ENCODE results near the gene TMEM151B. TPM values are rescaled to one million over a fixed set of nuclear protein-coding genes. Genes with fewer than 3 reads are reported as not detected.
A peak's percentile ranks its signal among the peaks of the same experiment; 100 is the strongest.

TMEM151B gene
- total and polyA plus RNA-seq, 2 of the 13 experiments (the other 11 are each of a cell fraction or from before 2014, with no cell fraction given), result not detected

GRCh38 chr6:44237021-44237812 is 33.0 kb upstream of the TMEM151B start (continued):
- TF ChIP-seq TIGD3 (CRISPR knock-in tag; IDR thresholded peaks at IDR 0.05; ENCODE audit: borderline replicate concordance) (peak; percentile 48; the same call in 1 of the 2 replicates), YEATS2 (CRISPR knock-in tag; IDR thresholded peaks at IDR 0.05; ENCODE audit: borderline replicate concordance) (peak; percentile 57; the same call in 1 of the 2 replicates), POLR2A (IDR thresholded peaks at IDR 0.05; ENCODE audit: insufficient read depth in 1 of 2, low read depth in 2 of 2, low read length in 2 of 2) (peak in 1 of 2 experiments; percentile 68; a peak in 2 of 4 replicates), MIER3 (CRISPR knock-in tag; IDR thresholded peaks at IDR 0.05; ENCODE audit: borderline replicate concordance) (peak; percentile 55; the same call in 1 of the 2 replicates), ZNF567 (CRISPR knock-in tag; IDR thresholded peaks at IDR 0.05; ENCODE audit: borderline replicate concordance) (no peak), XRCC5 (optimal IDR thresholded peaks at IDR 0.05; ENCODE audit: low read length) (peak; percentile 27), ZMAT3 (CRISPR knock-in tag; conservative IDR thresholded peaks at IDR 0.05) (no peak), TFAP4 (IDR thresholded peaks at IDR 0.05; ENCODE audit: borderline replicate concordance, low read depth) (peak; percentile 98), REPIN1 (CRISPR knock-in tag; IDR thresholded peaks at IDR 0.05; ENCODE audit: borderline replicate concordance, low read depth) (no peak), FOXC1 (CRISPR knock-in tag; IDR thresholded peaks at IDR 0.05; ENCODE audit: borderline replicate concordance) (peak; percentile 10; the same call in 1 of the 2 replicates), SNAPC2 (CRISPR knock-in tag; IDR thresholded peaks at IDR 0.05) (no peak), ZBTB4 (CRISPR knock-in tag; IDR thresholded peaks at IDR 0.05; ENCODE audit: borderline replicate concordance) (0 out of 2 replicates have a peak, but pooled peaks have one; percentile 2), NFYB (CRISPR knock-in tag; IDR thresholded peaks at IDR 0.05) (peak; percentile 34; the same call in 1 of the 2 replicates), ZMYM3 (CRISPR knock-in tag; IDR thresholded peaks at IDR 0.05) (0 out of 2 replicates have a peak, but pooled peaks have one; percentile 15), ZNF512 (CRISPR knock-in tag; IDR thresholded peaks at IDR 0.05) (no peak), ONECUT2 (CRISPR knock-in tag; IDR thresholded peaks at IDR 0.05) (no peak; the same call in 1 of the 2 replicates), RCOR2 (CRISPR knock-in tag; IDR thresholded peaks at IDR 0.05) (peak; percentile 62; the same call in 1 of the 2 replicates), ATAD3A (CRISPR knock-in tag; IDR thresholded peaks at IDR 0.05) (no peak), SMAD9 (CRISPR knock-in tag; IDR thresholded peaks at IDR 0.05) (no peak), KLF15 (CRISPR knock-in tag; IDR thresholded peaks at IDR 0.05; ENCODE audit: borderline replicate concordance) (no peak)

Measured in HepG2 (cell line).